ENCODE data around the gene NOP58. TPM values are rescaled to one million over a fixed set of nuclear protein-coding genes. Genes with fewer than 3 reads are reported as not detected.

The NOP58 gene
- total and polyA plus RNA-seq, 2 experiments from 2014 or later: 49.3 to 68.1 TPM

GRCh38 chr2:202278036-202278760 is 12.6 kb downstream of the NOP58 start:
- H2AFZ ChIP-seq: no peak overlapping the region
- peak overlapping the region; percentile 18; the same call in 1 of the 2 replicates for H3K9ac ChIP-seq
- H3F3A ChIP-seq (ENCODE audit: insufficient read depth): peaks cover 45% of the 10 kb centered on the region
- H3K4me2 ChIP-seq (ENCODE audit: unreplicated experiment): peak overlapping the region; percentile 47
- WGBS, 2 experiments (ENCODE audit: low coverage in 1 of 2, low lambda C conversion rate in 2 of 2, missing lambda C conversion rate in 2 of 2): 25 to 26% methylated on average over 6 of the region's 6 CpGs
- peaks cover 16% of the 10 kb centered on the region for H4K20me1 ChIP-seq (ENCODE audit: insufficient read depth)
- peaks cover 40% of the 10 kb centered on the region for H3K36me3 ChIP-seq (ENCODE audit: low read depth)
- peak overlapping the region; percentile 68 for H3K27ac ChIP-seq
- TF ChIP-seq EZH2 (IDR thresholded peaks at IDR 0.05; ENCODE audit: insufficient read depth, poor library complexity, severe bottlenecking) (no peak), EZH2phosphoT487 (IDR thresholded peaks at IDR 0.05; ENCODE audit: insufficient read depth, low read depth) (no peak)
- peaks cover 33% of the 10 kb centered on the region for H3K4me1 ChIP-seq (ENCODE audit: insufficient read depth)
- no peaks in the 10 kb centered on the region for H3K9me3 ChIP-seq (ENCODE audit: low read depth)
- in situ Hi-C loops (cut with MboI): no loop called here
- peak; percentile 80 for DNase-seq
- no peak overlapping the region; the same call in 1 of the 2 replicates for H3K4me3 ChIP-seq
- peaks cover 100% of the 10 kb centered on the region for H3K79me2 ChIP-seq (ENCODE audit: insufficient read depth)
- no peaks in the 10 kb centered on the region for H3K27me3 ChIP-seq (replicated peaks; ENCODE audit: insufficient read depth)
- no peaks in the 10 kb centered on the region for H3K9me2 ChIP-seq (ENCODE audit: insufficient read depth)

GRCh38 chr2:202278944-202279343 is 13.4 kb downstream of the NOP58 start:
- H3K27ac ChIP-seq: peak overlapping the region; percentile 68
- in situ Hi-C loops (cut with MboI): no loop called here
- no peak for TF ChIP-seq EZH2 (IDR thresholded peaks at IDR 0.05; ENCODE audit: insufficient read depth, poor library complexity, severe bottlenecking)
- no peak for TF ChIP-seq EZH2phosphoT487 (IDR thresholded peaks at IDR 0.05; ENCODE audit: insufficient read depth, low read depth)
- peaks cover 42% of the 10 kb centered on the region for H3F3A ChIP-seq (ENCODE audit: insufficient read depth)
- peak; percentile 84 for DNase-seq
- peak overlapping the region; percentile 18; the same call in 1 of the 2 replicates for H3K9ac ChIP-seq
- no peaks in the 10 kb centered on the region for H3K9me3 ChIP-seq (ENCODE audit: low read depth)
- no peak overlapping the region for H2AFZ ChIP-seq
- no peaks in the 10 kb centered on the region for H3K27me3 ChIP-seq (replicated peaks; ENCODE audit: insufficient read depth)
- H3K4me3 ChIP-seq: no peak overlapping the region
- H3K79me2 ChIP-seq (ENCODE audit: insufficient read depth): peaks cover 100% of the 10 kb centered on the region
- peaks cover 12% of the 10 kb centered on the region for H4K20me1 ChIP-seq (ENCODE audit: insufficient read depth)
- H3K4me2 ChIP-seq (ENCODE audit: unreplicated experiment): no peak overlapping the region
- H3K9me2 ChIP-seq (ENCODE audit: insufficient read depth): no peaks in the 10 kb centered on the region
- H3K36me3 ChIP-seq (ENCODE audit: low read depth): peaks cover 44% of the 10 kb centered on the region
- 60% methylated on average over 1 of the region's 1 CpG for WGBS, 2 experiments (ENCODE audit: low coverage in 1 of 2, low lambda C conversion rate in 2 of 2, missing lambda C conversion rate in 2 of 2)
- peaks cover 33% of the 10 kb centered on the region for H3K4me1 ChIP-seq (ENCODE audit: insufficient read depth)

GRCh38 chr2:202286595-202286994 is 21.0 kb downstream of the NOP58 start:
- no peak overlapping the region for H2AFZ ChIP-seq
- H3F3A ChIP-seq (ENCODE audit: insufficient read depth): peaks cover 12% of the 10 kb centered on the region; the same call in 1 of the 2 replicates
- H4K20me1 ChIP-seq (ENCODE audit: insufficient read depth): no peaks in the 10 kb centered on the region
- H3K9me3 ChIP-seq (ENCODE audit: low read depth): no peaks in the 10 kb centered on the region
- no peak overlapping the region for H3K4me3 ChIP-seq
- peaks cover 85% of the 10 kb centered on the region for H3K36me3 ChIP-seq (ENCODE audit: low read depth)
- no peak overlapping the region for H3K9ac ChIP-seq
- H3K4me2 ChIP-seq (ENCODE audit: unreplicated experiment): no peak overlapping the region
- H3K9me2 ChIP-seq (ENCODE audit: insufficient read depth): no peaks in the 10 kb centered on the region
- H3K4me1 ChIP-seq (ENCODE audit: insufficient read depth): no peaks in the 10 kb centered on the region
- TF ChIP-seq EZH2phosphoT487 (IDR thresholded peaks at IDR 0.05; ENCODE audit: insufficient read depth, low read depth): no peak
- no peak for TF ChIP-seq EZH2 (IDR thresholded peaks at IDR 0.05; ENCODE audit: insufficient read depth, poor library complexity, severe bottlenecking)
- H3K79me2 ChIP-seq (ENCODE audit: insufficient read depth): peaks cover 95% of the 10 kb centered on the region
- no peak for DNase-seq
- H3K27me3 ChIP-seq (replicated peaks; ENCODE audit: insufficient read depth): no peaks in the 10 kb centered on the region
- H3K27ac ChIP-seq: no peak overlapping the region
- in situ Hi-C loops (cut with MboI): no loop called here

DNA sequence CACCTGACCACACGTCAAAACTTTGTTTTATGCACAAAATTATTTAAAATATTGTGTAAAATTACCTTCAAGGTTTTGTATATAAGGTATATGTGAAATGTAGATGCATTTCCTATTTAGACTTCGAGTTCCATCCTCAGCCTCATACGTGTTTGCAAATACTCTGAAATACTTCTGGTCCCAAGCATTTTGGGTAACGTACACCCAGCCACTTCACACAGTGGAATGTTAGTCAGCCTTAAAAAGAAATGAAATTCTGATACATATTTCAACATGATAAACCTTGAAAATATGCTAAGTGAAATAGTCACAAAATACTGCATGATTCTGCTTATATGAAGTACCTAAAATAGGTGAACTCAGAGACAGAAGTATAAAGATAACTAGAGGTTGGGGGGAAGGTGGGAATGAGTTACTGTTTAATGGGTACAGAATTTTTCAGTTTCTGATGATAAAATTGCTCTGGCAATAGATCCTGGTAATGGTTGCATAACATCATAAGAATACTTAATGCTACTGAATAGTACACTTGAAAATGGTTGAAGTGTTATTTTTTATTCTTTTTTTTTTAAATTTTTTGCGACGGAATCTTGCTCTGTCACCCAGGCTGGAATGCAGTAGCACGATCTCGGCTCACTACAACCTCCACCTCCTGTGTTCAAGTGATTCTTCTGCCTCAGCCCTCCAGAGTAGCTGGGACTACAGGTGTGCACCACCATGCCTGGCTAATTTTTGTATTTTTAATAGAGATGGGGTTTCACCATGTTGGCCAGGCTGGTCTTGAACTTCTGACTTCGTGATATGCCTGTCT is 24.0 kb downstream of the NOP58 start:
- Histone ChIP-seq H2AFZ (no peak overlapping the region), H4K20me1 (ENCODE audit: insufficient read depth) (no peaks in the 10 kb centered on the region), H3K27me3 (replicated peaks; ENCODE audit: insufficient read depth) (no peaks in the 10 kb centered on the region), H3K9ac (no peak overlapping the region), H3K36me3 (ENCODE audit: low read depth) (peaks cover 79% of the 10 kb centered on the region), H3K4me2 (ENCODE audit: unreplicated experiment) (no peak overlapping the region), H3K4me1 (ENCODE audit: insufficient read depth) (peaks cover 8% of the 10 kb centered on the region), H3K79me2 (ENCODE audit: insufficient read depth) (peaks cover 91% of the 10 kb centered on the region), H3K9me2 (ENCODE audit: insufficient read depth) (no peaks in the 10 kb centered on the region), H3F3A (ENCODE audit: insufficient read depth) (peaks cover 38% of the 10 kb centered on the region), H3K9me3 (ENCODE audit: low read depth) (no peaks in the 10 kb centered on the region), H3K27ac (no peak overlapping the region), H3K4me3 (no peak overlapping the region)
- WGBS, 2 experiments (ENCODE audit: low coverage in 1 of 2, low lambda C conversion rate in 2 of 2, missing lambda C conversion rate in 2 of 2): 88 to 92% methylated on average over 9 of the region's 9 CpGs
- in situ Hi-C loops (cut with MboI): no loop called here
- TF ChIP-seq EZH2phosphoT487 (IDR thresholded peaks at IDR 0.05; ENCODE audit: insufficient read depth, low read depth) (no peak), EZH2 (IDR thresholded peaks at IDR 0.05; ENCODE audit: insufficient read depth, poor library complexity, severe bottlenecking) (no peak)
- DNase-seq: no peak
